ENCODE measurements around the gene BCL6B.

Gene BCL6B

GRCh38 chr17:7060165-7060891, 37.5 kb downstream of the BCL6B start:
- no peak for DNase-seq (ENCODE audit: low read depth)

DNA sequence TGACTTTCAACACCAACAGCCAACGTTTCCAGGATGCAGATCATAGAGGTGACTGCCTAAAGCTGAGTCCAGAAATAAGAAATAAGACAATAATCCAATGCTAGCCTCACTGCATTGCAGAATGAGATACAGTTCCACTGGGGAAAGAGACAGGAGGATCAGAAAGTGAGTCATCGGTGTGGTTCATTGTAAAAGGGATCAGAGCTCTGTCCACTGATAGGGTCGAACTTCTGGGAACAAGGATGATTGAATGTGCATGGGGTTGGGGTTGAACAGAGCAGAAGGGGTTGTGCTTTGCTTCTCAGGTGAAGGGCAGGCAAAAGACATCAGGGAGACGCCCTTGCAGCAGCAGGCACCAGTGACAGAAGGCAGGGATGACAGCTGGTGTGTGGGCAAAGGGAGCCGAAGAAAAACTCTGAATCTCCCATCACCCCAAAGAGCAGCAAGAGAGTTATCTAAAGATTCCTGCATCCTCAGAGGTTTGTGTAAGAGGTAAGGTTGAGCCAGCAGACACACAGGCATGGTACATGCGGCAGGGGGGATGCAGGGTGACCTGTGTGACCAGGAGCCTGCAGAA, 40.8 kb downstream of the BCL6B start:
- DNase-seq (ENCODE audit: low read depth) = no peak

- no peak for DNase-seq (ENCODE audit: low read depth)
Observed at GRCh38 chr17:7064261-7064660, 41.4 kb downstream of the BCL6B start.

- no peak for DNase-seq (ENCODE audit: low read depth)
Observed at GRCh38 chr17:7067198-7067597, 44.3 kb downstream of the BCL6B start.

- DNase-seq (ENCODE audit: low read depth) = no peak
Observed at GRCh38 chr17:7068268-7068667, 45.4 kb downstream of the BCL6B start.

DNA sequence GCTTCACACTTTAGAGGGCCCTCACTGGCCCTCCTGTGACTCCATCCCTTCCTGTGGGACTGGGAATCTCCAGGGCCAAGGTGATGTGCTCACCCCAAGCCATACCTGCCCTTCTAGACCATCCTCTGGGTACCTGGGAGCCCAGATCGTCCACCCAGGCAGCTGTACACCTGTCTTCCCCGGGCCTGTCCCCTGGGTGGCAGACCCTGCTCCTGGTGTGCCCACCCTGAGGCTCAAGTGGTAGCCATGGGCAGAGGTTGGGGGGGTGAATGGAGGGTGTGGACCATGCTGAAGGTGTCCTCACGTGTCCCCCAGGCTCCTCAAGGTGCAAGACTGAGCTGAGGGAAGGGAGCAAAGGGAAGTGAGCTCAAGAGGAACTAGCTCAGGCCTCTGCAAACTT, 47.9 kb downstream of the BCL6B start:
- DNase-seq (ENCODE audit: low read depth) = no peak

DNA sequence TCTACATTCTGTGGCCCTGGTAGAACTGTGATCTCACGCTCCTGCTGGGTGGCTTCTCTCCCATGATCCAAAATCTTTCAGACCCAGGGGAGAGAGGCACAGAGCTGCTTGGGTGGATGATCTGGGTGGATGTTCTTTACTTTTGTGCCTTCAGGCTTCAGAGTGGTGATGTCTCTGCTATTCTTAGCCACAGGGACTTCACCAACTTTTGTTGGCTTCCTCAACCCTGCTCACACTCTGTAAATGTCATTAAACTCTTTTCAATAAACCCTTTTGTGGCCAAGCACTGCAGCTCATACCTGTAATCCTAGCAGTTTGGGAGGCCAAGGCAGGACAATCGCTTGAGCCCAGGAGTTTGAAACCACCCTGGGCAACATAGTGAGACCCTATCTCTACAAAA, 49.6 kb downstream of the BCL6B start:
- no peak for DNase-seq (ENCODE audit: low read depth)

- DNase-seq (ENCODE audit: low read depth) = no peak
Observed at GRCh38 chr17:7074931-7075330, 52.1 kb downstream of the BCL6B start.

GRCh38 chr17:7077911-7078546, 55.2 kb downstream of the BCL6B start:
- DNase-seq (ENCODE audit: low read depth) = no peak

- DNase-seq (ENCODE audit: low read depth) = no peak
Observed at GRCh38 chr17:7078711-7079110, 55.9 kb downstream of the BCL6B start.
